GM12892 (cell line): ENCODE data around the gene TSPEAR.

ENCODE experiments used
- POLR2A ChIP-seq: IDR thresholded peaks from 2 replicates; pipeline ENCODE4 v1.6.1; 2011; ENCODE audit warnings: low read depth, low read length, control low read depth
- TAF1 ChIP-seq: IDR thresholded peaks from 2 replicates; pipeline ENCODE4 v1.6.1; 2011; ENCODE audit warnings: low read depth, mild to moderate bottlenecking, control low read depth, low read length, borderline replicate concordance

GRCh38 chr21:44508426-44508710, 203.0 kb downstream of the TSPEAR start:
- TF ChIP-seq POLR2A (no peak), TAF1 (no peak)
